COLO829 (cell line): ENCODE measurements around the gene TNIK.
"Not testable (repeated sequence)": the region's sequence is repeated elsewhere in the genome, so short reads cannot be mapped to it uniquely, and the experiment has no call there.

ENCODE experiments used
- DNase-seq: peaks from one replicate; pipeline ENCODE4 v3.0.0; 2012; ENCODE audit warnings: low spot score

TNIK gene

DNA sequence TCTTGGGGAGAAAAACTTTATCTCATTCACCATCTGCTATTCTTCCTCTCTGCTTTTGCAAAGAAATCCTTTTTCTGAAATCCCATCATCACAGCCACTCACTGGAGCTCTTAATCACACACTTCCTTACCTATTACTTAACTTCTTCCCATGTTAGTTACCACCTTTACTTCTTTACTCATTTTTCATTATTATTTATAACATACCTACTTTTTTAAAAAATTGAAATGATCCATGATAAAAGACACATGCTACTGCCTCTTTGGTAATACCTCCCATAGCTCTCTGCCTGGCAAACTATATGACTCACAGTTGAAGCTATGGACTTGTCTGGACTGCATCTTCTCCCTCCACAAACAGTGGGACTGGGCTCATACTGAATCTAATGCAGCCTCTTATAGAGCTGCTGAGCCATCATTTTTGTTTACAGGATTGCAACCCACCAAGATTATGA, 150.3 kb downstream of the TNIK start:
- DNase-seq: no peak

DNA sequence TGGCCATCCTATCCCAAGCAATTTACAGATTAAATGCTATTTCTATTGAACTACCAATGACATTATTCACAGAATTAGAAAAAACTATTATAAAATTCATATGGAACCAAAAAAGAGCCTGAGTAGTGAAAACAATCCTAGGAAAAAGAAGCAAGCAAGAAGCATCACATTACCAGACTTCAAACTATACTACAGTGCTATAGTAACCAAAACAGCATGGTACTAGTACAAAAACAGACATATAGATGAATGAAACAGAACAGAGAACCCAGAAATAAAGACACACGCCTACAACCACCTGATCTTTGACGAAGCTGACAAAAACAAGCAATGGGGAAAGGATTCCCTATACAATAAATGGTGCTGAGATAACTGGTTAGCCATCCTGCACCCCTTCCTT, 152.2 kb downstream of the TNIK start:
- no peak for DNase-seq

DNA sequence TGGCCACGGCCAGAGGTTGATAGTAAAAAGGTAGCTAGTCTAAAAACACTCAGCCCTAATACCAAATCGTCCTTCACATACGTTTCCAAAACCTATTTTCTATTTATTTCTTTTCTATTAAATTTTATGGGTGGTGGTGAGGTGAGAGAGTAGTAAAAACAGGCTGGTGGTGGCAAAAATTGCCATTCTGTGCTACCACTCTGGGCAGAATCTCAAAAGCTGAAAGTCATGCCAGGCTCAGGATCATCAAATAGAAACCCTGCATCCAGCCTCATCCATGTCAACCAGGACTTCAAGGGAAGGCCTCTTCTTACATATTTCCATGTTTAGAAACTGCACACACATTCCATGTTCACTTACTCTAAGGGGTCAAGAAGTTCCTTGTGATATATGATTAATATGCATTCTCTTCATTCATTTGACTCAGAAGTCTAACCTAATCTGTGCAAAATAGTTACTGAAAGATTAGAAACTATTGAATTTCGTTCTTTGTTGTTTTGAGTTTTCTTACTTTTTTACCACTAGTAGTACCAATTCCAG, 153.1 kb downstream of the TNIK start:
- DNase-seq: no peak

DNA sequence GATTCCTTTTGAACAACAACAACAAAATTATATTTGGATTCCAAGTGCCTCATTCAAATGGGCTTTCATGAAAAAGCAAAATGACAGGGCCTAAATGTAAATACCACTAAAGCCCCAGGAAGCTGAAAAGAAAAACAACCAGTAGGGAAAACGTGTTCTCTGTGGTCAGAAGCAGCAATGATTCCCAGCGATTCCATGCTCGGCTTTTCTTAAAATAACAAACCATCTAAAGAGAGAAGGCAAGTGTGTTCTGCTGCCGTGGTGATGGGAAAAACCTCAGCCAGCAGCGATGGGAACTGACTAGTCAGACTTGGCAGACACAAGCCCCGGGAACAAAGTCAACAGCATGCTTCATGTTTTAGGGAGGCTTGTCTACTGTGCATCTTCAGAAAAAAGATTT, 153.6 kb downstream of the TNIK start:
- DNase-seq: no peak

DNA sequence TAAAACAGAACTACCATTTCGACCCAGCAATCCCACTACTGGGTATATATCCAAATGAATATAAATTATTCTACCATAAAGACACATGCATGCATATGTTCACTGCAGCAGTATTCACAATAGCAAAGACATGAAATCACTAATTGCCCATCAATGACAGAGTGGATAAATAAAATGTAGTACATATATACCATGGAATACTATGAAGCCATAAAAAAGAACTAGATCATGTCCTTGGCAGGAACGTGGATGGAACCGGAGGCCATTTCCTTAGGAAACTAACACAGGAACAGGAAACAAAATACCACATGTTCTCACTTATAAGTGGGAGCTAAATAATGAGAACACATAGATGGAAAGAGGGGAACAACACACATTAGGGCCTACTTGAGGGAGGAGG, 154.4 kb downstream of the TNIK start:
- DNase-seq: not testable (repeated sequence)

DNA sequence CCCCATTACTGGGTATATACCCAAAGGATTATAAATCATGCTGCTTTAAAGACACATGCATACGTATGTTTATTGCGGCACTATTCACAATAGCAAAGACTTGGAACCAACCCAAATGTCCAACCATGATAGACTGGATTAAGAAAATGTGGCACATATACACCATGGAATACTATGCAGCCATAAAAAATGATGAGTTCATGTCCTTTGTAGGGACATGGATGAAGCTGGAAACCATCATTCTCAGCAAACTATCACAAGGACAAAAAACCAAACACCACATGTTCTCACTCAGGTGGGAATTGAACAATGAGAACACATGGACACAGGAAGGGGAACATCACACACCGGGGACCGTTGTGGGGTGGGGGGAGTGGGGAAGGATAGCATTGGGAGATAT, 155.7 kb downstream of the TNIK start:
- not testable (repeated sequence) for DNase-seq

DNA sequence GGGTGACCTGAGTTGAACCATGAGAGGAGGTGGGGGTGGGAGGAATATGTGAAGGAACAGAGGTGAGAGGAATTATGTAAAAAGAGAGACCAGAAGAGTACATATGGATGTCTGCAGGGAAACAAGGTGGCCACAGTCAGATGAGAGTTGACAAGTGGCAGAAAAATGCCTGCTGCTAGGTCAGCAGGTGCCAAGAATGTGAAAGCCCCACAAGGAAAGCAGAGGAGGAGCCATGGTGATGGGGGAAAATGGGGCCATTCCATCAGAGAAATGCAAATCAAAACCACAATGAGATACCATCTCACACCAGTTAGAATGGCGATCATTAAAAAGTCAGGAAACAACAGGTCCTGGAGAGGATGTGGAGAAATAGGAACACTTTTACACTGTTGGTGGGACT, 156.2 kb downstream of the TNIK start:
- DNase-seq: not testable (repeated sequence)

DNA sequence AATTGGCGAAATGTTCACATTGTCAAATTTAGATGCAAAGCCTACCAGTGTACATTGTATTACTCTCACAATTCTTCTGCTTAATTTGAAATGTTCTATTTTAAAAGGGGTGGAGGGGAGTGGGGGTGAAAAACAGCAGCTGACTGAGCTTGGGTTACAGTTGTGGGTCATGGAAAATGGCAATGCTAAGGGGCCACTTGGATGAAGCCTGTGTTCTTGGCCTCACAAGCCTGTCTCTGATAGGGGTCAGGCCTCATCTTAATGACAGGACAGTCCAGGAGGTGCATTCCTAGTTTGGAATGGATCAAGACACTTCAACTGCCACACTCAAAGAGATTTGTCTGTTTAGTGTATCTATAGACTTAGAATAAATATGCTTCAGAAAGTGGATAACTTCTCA, 158.2 kb downstream of the TNIK start:
- no peak for DNase-seq

DNA sequence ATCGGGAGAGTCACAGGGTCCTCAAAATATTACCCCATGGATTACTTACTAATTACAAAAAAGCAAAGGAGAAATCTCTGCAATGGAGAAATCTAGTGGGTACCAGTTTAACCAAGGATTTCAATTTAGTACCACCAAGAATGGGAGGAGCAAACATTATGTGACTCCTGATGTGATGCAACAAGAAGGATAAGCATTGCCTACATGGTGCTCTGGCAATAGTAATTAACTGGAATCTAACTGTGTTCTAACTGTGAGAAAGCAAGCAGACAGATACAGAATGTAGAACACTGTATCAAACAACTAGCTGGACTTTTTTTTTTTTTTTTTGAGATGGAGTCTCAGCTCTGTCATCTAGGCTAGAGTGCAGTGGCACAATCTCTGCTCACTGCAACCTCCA, 159.2 kb downstream of the TNIK start:
- DNase-seq: no peak

DNA sequence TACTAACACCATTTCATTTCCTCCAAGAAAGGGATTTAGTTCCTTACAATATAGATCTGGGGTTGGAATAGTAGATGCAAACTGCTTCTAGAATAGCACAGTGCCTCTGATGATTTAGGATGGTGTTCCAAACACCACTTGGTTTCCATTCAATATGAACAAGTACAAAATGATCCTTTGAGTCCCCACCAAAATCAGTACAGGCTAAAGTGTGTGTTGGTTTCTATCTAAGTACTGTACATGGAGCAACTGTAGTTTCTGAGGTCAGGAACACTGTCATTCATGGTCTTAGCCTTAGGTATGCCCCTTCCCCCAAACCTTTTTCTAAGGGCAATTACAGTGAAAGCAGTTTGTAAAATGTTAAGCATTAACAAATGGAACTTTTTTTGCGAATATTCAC, 162.3 kb downstream of the TNIK start:
- DNase-seq: no peak

DNA sequence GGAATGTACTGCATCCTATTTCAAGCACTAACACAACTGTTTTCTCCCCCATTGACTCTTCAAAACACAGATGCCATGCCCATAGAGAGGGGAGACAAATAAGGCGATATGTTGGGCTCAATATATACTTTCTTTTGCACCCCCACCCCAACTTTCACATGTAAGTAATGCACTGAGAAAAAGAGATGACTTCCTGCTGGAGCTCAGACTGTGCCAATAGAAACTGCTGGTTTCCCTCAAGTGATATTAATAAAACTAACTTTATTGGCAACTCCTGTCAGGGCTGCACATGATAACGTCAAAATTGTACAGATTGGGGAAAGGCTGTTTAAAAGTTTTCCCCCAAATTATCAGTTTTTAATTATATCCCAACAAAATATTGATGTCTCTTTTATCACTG, 163.0 kb downstream of the TNIK start:
- no peak for DNase-seq

DNA sequence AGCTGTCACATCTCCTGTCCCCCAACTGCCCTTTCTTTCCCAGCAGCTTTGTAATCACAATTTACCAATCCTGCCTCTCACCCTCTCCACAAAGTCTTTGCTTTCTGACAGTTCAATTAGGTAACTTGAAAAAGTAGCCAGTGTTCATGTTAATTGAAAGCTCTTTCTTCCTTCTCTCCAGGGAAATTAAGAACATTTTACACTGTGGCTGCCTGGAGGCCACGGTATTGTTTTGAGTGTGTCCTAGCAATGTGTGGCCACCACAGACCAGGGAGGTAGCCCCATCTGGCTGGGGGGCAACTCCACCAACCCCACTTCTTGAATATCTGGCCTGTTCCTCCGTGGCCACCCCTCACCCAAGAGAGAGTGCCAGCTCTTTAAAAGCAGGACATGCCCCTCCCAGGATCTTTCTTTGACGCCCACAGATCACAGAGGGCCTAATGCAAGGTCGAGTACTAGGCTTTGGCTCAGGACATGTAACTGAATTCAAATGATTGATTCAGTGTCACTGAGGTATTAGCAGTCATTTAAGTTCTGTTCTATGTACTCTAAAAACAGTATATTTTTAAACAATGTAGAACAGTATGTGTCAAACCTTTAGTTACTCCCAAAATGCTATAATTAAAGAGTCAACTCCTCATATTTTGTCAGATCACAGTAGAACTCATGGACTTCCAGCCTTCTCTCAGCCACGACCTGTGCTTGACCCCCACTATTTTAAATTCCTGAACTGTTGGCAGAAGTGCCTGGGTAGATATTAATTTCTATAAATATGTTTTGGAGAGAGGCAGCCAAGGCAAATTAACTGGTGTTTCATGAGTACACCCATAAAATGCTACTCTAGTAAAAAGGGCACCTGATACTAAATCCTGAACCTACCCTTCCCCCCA, 164.5 kb downstream of the TNIK start:
- no peak for DNase-seq

DNA sequence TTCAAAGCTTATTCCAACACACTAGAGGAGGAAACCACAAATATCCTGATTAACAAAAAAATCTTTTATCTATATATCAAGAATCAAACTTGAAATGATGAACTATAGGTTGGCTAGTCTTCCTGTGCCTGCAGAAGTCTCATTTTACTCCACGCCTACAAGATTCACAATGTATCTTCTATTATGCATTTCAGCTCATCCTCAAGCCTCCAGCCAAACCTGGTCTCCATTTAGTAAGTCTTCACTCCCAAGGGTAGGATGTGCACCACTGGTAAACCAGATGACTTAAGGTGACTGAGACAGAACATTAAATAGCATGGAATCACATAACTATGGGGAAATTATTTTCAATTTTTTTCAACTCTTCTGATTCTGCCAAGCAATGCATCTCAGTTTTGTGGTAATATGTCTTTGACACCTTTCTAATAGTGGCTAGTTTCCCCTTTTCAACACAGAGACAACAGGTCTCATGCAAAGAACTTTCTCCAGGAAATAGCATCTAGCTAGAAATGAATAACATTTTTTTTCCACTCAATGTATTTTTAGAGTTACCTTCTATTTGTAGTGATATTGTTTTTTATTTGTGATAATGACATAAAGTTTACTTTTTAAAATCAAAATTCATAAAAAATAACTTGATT, 166.9 kb downstream of the TNIK start:
- DNase-seq: no peak

DNA sequence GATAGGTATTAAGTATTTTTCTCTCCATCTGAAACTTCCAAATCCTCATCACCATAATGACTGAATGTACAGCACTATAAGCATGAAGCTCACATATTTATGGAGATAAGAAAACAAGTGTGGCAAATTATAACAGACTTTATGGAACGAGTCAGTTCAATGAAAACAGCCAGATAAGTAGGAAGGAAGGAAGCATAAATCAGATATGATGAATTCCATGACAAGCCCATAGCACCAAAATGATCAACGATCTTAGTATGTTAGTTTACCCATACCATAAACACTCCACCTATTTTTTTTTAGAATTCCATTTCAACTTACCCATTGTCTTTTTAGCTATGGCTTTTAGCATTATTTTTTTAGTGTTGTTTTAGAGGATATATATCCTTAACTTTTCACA, 169.5 kb downstream of the TNIK start:
- DNase-seq: no peak

DNA sequence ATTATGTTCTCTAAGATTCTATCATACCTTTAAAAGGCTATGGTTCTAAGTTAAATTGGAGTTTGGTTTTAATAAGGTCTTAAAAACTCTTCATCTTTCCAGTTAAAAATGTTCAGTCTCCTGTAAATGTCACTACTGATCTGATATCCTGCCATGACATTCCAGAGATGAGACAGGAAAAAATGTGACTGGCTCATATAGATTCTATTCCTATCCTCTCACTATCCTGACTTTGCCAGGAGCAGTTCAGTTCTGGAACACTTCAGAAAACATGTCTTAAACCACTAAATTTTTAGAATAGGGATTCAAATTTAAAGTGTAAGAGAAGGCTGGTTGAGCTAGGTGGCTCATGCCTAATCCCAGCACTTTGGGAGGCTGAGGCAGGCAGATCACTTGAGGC, 170.9 kb downstream of the TNIK start:
- no peak for DNase-seq

DNA sequence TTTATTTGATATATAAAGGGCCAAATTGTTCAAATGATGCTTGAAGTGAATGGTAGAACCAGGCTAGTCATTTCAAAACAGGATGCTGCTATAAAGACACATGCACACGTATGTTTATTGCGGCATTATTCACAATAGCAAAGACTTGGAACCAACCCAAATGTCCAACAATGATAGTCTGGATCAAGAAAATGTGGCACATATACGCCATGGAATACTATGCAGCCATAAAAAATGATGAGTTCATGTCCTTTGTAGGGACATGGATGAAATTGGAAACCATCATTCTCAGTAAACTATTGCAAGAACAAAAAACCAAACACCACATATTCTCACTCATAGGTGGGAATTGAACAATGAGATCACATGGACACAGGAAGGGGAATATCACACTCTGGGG, 172.4 kb downstream of the TNIK start:
- DNase-seq: not testable (repeated sequence)

DNA sequence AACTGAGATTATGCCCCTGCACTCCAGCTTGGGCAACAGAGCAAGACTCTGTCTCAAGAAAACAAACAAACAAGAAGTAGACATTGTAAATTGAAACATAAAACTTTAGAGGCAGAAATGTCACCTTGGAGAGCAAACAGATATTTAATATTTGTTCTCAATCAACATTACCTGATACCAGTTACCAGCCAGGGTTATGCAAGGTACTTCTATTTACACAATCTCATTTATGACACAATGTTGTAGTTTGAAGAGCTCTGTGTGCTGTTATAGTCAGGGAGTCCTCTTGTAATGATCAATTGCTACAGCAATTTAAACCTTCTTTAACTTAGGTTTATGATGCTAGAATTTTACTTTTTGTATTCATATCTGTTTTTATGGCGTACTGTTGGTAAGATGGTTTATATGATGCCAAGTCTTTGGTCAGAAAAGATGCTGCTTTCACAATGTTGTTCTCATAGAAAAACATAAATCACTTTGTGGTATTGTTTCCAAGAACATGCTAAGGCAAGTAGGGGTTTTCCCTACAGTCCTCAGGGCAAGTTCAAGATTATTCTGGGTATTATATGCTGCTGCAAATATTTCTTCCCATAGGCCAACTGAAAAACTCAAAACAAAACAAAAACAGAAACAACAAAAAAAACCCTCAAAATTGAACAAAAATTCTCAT, 173.5 kb downstream of the TNIK start:
- no peak for DNase-seq

DNA sequence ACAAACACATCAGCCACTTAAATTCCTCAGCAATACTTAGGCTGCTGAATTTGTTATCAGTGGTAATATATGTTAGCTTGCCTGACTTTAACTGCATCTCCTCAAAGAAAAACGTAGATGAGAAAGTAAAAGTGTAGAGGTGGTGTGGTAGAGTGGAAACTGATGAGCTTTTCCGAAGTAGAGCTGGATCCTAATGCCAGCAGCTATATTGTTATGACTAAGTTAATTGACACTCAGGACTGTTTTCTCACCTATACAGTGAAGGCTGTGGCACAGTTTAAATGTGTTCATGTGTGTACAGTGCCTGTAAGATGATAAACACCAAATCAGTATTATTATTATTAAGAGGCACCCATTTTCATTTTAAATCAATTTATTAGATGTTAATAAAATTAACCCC, 174.9 kb downstream of the TNIK start:
- no peak for DNase-seq

DNA sequence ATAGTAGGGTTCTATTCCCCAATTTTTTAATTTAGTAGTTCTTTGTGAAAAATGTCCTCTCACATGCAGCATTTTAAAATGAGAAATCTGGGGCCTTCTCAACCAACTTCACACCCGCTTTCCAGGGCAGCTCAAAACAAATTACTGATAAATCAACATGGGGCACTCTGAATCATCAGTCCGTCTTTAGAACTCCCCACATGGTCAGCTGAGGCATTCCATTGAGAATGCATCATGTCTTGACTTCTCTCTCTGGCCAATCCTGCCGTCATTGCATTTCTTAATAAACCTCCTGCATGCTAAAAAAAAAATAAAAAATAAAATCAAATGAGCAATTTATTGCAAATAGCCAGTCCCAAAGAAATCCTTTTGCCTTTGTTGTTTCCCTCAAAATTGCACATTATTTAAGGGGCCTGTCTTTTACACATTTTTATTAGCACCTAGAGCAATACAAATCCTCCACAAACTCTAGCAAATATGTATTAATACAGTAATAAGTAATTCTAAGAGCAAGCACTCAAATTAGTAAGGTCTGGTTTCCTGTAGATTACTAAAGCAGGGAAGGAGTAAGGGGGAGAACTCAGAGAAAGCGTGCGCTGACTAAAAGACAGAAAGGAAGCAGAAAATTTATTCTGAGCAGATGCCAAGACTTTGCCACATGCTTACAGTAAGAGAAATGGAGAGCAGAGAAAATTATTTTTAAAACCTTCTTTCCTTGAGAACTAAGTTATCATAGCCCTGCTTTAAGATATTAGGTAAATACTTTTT, 175.7 kb downstream of the TNIK start:
- peak; percentile 77 for DNase-seq

DNA sequence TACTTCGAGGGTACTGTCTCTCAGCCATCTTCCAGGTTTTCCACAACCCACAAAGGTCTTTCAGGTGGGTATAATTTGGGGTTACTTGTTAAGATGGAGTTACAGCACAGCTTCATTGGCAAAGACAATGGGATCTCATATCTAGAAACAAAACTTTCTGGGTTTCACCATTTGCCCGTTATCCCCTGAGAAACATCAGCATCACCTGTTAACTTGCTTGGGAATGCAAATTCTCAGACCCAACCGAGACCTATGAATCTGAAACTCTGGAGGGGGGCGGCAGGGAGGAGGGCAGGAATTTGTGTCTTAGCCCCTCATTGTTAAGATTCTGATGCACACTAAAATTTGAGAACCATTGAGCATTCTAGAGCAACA, 176.4 kb downstream of the TNIK start:
- DNase-seq: no peak

DNA sequence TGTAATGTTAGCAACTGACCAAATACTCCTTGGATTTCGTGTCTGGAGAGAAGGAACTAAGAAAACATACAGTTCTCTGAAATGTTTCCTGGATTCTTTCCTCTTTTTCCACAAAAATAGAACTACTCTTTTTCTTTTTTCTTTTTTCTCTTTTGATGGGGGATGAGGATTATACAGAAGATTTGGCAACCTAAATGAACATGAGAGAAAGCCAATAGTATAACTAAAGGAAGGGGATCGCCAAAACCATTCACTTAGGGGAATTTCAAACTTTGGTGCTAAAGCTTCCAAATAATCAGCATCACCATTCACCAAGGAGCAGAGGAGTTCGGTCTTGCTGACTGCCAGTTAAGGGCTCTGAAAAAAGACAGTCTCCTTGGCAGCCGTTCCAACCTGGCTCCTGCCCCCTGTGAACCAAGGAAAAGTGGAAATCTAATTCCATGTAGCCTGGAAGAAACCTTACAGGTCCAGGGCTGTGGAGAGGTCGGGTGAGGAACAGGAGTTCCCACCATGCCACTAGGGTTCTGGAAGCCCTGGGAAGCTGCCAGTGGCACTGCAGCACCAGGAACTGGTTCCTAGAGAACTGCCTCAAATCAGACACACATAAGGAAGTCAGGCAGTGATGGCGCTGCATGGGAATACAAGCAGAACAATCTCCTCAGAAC, 176.9 kb downstream of the TNIK start:
- DNase-seq: no peak

DNA sequence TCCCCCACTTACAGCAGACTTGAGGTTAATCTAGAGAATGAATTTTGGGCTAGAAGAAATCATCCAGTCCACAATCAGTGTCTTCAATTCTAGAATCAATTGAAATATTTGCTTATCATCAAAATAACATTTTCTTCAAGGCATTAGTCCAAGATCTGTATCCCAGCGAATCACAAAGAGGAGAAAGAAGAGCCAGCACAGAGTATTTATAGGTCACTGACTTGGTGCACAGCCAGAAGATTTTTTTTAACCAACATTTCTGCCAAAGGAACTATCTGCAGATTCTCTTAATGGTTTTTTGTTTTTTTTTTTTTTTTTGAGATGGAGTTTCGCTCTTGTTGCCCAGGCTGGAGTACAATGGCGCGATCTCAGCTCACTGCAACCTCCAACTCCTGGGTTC, 178.2 kb downstream of the TNIK start:
- no peak for DNase-seq
